ENCODE measurements around the gene HSPA12B. TPM values are rescaled to one million over a fixed set of nuclear protein-coding genes. Genes with fewer than 3 reads are reported as not detected.

HSPA12B gene
- total and polyA plus RNA-seq, 2 of the 13 experiments (the other 11 are each of a cell fraction or from before 2014, with no cell fraction given) = 0.01 TPM; not detected in 1

- TF ChIP-seq ZNF281 (CRISPR knock-in tag; IDR thresholded peaks at IDR 0.05; ENCODE audit: borderline replicate concordance) (no peak), ZNF629 (CRISPR knock-in tag; conservative IDR thresholded peaks at IDR 0.05) (0 out of 2 replicates have a peak, but pooled peaks have one; percentile 5), DR1 (CRISPR knock-in tag; IDR thresholded peaks at IDR 0.05) (no peak), ELF3 (CRISPR knock-in tag; IDR thresholded peaks at IDR 0.05) (no peak), HMGXB3 (CRISPR knock-in tag; IDR thresholded peaks at IDR 0.05; ENCODE audit: borderline replicate concordance) (no peak), CCDC6 (CRISPR knock-in tag; IDR thresholded peaks at IDR 0.05) (no peak), PHF20 (CRISPR knock-in tag; IDR thresholded peaks at IDR 0.05) (no peak), ZNF275 (CRISPR knock-in tag; IDR thresholded peaks at IDR 0.05; ENCODE audit: borderline replicate concordance) (no peak), ZBTB10 (CRISPR knock-in tag; IDR thresholded peaks at IDR 0.05; ENCODE audit: borderline replicate concordance) (no peak), HOMEZ (CRISPR knock-in tag; IDR thresholded peaks at IDR 0.05; ENCODE audit: low read depth) (no peak), PRMT3 (CRISPR knock-in tag; IDR thresholded peaks at IDR 0.05; ENCODE audit: borderline replicate concordance, low read depth) (no peak), DPF2 (CRISPR knock-in tag; IDR thresholded peaks at IDR 0.05; ENCODE audit: borderline replicate concordance, low read depth) (no peak), HIVEP1 (CRISPR knock-in tag; IDR thresholded peaks at IDR 0.05) (0 out of 2 replicates have a peak, but pooled peaks have one; percentile 39), ZBTB42 (CRISPR knock-in tag; IDR thresholded peaks at IDR 0.05) (no peak), ZNF33B (CRISPR knock-in tag; IDR thresholded peaks at IDR 0.05) (0 out of 2 replicates have a peak, but pooled peaks have one; percentile 18)
These were observed 65.3 kb downstream of the HSPA12B start (continued) for GRCh38 chr20:3797592-3798372.

Measured in HepG2 (cell line).